T-helper 2 cell treated with Interferon-gamma antibody and Interleukin-4, amounts not matched to agents 5 μg/mL and 100 μg/mL, for 36 hours (primary cell): ENCODE measurements around the gene EML5.

Source experiments
- DNase-seq: peaks from one replicate; pipeline ENCODE4 v3.0.0; 2021; ENCODE audit warnings: low spot score
- H3K27ac Mint-ChIP-seq: one replicate; pipeline ENCODE4 v1.8.0; 2021; ENCODE audit warnings: mild to moderate bottlenecking, mixed read lengths
- H3K27me3 Mint-ChIP-seq: one replicate; pipeline ENCODE4 v1.8.0; 2021; ENCODE audit warnings: low read depth, mixed read lengths
- H3K36me3 Mint-ChIP-seq: one replicate; pipeline ENCODE4 v1.8.0; 2021; ENCODE audit warnings: low read depth, mixed read lengths
- H3K4me1 Mint-ChIP-seq: one replicate; pipeline ENCODE4 v1.8.0; 2021; ENCODE audit warnings: low read depth, mixed read lengths
- H3K4me3 Mint-ChIP-seq: one replicate; pipeline ENCODE4 v1.8.0; 2022; ENCODE audit warnings: mild to moderate bottlenecking, moderate library complexity, mixed read lengths
- H3K9me3 Mint-ChIP-seq: one replicate; pipeline ENCODE4 v1.8.0; 2021; ENCODE audit warnings: mixed read lengths

EML5 gene

DNA sequence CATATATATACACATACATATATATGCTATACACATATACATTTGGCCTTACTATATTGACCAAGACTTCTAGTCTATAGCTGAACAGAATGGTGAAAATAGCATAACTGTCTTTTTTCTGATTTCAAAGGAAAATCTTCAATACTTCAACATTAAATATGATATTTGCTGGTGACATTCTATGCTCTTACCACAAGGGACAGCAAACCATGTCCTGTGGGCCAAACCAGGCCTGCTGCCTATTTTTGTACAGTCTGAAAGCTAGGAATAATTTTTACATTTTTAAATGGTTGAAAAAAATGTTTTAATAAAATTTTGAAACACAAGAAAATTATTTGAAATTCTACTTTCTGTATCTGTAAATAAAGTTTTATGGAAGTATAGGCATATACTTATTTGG, 63.6 kb downstream of the EML5 start:
- no peak overlapping the region for H3K27ac Mint-ChIP-seq
- H3K4me3 Mint-ChIP-seq: no peak overlapping the region
- no peaks in the 10 kb centered on the region for H3K4me1 Mint-ChIP-seq
- no peaks in the 10 kb centered on the region for H3K36me3 Mint-ChIP-seq
- H3K9me3 Mint-ChIP-seq: no peaks in the 10 kb centered on the region
- DNase-seq: no peak
- H3K27me3 Mint-ChIP-seq: no peaks in the 10 kb centered on the region

- H3K27me3 Mint-ChIP-seq: no peaks in the 10 kb centered on the region
- DNase-seq: no peak
- no peaks in the 10 kb centered on the region for H3K4me1 Mint-ChIP-seq
- no peak overlapping the region for H3K27ac Mint-ChIP-seq
- H3K4me3 Mint-ChIP-seq: no peak overlapping the region
- H3K36me3 Mint-ChIP-seq: no peaks in the 10 kb centered on the region
- H3K9me3 Mint-ChIP-seq: no peaks in the 10 kb centered on the region
Observed at GRCh38 chr14:88727057-88727456, 65.7 kb downstream of the EML5 start.

DNA sequence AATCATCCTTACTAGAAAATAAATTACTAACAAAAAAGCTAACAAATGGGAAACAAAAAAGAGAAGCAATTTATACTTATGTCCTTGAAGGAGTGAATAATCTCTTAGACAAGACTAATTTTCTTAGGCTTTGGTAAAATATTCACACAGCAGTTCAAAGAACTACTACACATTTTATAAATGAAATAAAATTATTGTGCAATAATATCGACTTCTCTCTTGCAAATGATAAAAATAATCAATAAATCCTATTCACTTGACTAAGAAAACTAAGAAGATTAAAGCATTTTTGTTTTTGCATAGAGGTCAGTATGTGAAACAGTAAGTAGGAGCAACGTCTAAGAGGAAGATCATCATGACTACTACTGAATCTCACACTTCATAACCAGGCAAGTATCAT, 82.0 kb downstream of the EML5 start:
- H3K4me1 Mint-ChIP-seq: no peaks in the 10 kb centered on the region
- no peak for DNase-seq
- no peaks in the 10 kb centered on the region for H3K27me3 Mint-ChIP-seq
- H3K36me3 Mint-ChIP-seq: no peaks in the 10 kb centered on the region
- H3K4me3 Mint-ChIP-seq: no peak overlapping the region
- no peaks in the 10 kb centered on the region for H3K9me3 Mint-ChIP-seq
- no peak overlapping the region for H3K27ac Mint-ChIP-seq

DNA sequence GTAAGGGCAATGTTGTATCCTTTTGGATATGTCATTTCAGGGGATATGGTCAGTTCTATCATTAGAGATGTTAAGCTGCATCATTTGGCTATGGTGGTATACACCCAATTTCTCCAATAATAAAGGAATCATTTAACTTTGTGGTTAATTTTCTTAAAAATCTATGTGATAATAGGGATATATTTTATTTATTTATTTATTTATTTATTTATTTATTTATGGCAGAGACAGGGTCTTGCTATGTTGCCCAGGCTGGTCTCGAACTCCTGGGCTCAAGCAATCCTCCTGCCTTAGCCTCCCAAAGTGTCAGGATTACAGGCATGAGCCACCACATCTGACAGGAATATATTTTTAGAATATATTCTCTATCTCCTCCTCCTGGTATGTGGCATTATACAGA, 85.7 kb downstream of the EML5 start:
- no peak for DNase-seq
- no peaks in the 10 kb centered on the region for H3K4me1 Mint-ChIP-seq
- H3K4me3 Mint-ChIP-seq: no peak overlapping the region
- no peak overlapping the region for H3K27ac Mint-ChIP-seq
- H3K27me3 Mint-ChIP-seq: no peaks in the 10 kb centered on the region
- no peaks in the 10 kb centered on the region for H3K9me3 Mint-ChIP-seq
- no peaks in the 10 kb centered on the region for H3K36me3 Mint-ChIP-seq

- Mint-ChIP-seq H3K27me3 (no peaks in the 10 kb centered on the region), H3K9me3 (no peaks in the 10 kb centered on the region), H3K4me1 (no peaks in the 10 kb centered on the region), H3K4me3 (no peak overlapping the region), H3K27ac (no peak overlapping the region), H3K36me3 (no peaks in the 10 kb centered on the region)
- DNase-seq: no peak
Observed at GRCh38 chr14:88706425-88706824, 86.3 kb downstream of the EML5 start.

- Mint-ChIP-seq H3K27me3 (no peaks in the 10 kb centered on the region), H3K9me3 (no peaks in the 10 kb centered on the region), H3K4me1 (no peaks in the 10 kb centered on the region), H3K27ac (no peak overlapping the region), H3K4me3 (no peak overlapping the region), H3K36me3 (no peaks in the 10 kb centered on the region)
- DNase-seq: no peak
Observed at GRCh38 chr14:88698651-88699050, 94.1 kb downstream of the EML5 start.

DNA sequence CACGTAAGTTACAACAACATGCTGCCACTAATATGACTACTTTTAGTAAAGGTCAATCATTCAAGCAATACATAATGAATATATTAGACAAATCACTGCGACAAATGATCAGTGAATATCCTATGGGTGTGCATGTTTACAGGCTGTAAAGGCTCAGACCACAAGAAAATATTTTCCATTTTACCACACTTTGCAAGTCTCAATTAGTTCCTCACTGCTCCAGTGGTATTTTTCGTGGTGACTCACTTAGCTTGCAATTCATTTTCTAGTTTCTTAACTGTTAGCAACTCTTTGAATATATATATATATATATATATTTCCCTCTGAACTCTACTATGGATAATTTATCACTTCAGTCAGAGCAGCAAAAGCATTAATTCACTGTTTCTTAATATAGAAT, 96.9 kb downstream of the EML5 start:
- no peaks in the 10 kb centered on the region for H3K36me3 Mint-ChIP-seq
- H3K4me1 Mint-ChIP-seq: no peaks in the 10 kb centered on the region
- H3K27me3 Mint-ChIP-seq: no peaks in the 10 kb centered on the region
- H3K4me3 Mint-ChIP-seq: no peak overlapping the region
- H3K9me3 Mint-ChIP-seq: no peaks in the 10 kb centered on the region
- DNase-seq: no peak
- no peak overlapping the region for H3K27ac Mint-ChIP-seq

- Mint-ChIP-seq H3K4me3 (no peak overlapping the region), H3K4me1 (no peaks in the 10 kb centered on the region), H3K9me3 (no peaks in the 10 kb centered on the region), H3K36me3 (no peaks in the 10 kb centered on the region), H3K27me3 (no peaks in the 10 kb centered on the region), H3K27ac (no peak overlapping the region)
- DNase-seq: no peak
Observed at GRCh38 chr14:88688386-88688785, 104.4 kb downstream of the EML5 start.

GRCh38 chr14:88683119-88683518, 109.6 kb downstream of the EML5 start:
- Mint-ChIP-seq H3K27me3 (no peaks in the 10 kb centered on the region), H3K9me3 (no peaks in the 10 kb centered on the region), H3K27ac (no peak overlapping the region), H3K36me3 (no peaks in the 10 kb centered on the region), H3K4me1 (no peaks in the 10 kb centered on the region), H3K4me3 (no peak overlapping the region)
- DNase-seq: no peak

DNA sequence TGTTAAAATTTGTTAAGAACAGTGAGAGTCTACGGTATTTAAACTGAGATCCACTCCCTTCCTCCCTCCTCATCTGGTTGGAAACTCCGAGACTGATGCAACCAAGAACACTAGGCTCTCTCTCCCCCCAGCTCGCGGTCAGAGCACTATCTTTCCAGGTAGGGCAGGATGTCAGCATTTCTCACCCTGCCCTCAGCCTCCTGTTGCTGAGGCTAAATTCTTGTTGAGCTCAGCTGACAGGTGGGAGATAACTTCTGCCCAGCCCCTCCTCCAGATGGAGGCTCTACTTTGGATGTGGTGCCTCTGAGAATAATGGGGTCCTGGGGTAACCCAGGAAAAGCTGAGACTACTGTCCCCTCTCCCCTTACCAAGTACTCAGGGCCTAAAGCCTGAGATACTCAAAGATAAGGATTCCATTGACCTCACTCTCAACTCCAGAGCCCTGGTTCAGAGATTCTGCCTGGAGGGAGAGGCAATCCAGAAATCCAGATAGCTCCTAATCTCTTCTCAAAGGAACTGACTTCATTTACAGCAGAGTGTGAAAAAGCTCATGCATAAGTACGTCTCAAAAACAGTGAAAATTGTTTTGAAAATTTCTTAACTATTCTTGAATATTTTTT, 110.1 kb downstream of the EML5 start:
- Mint-ChIP-seq H3K9me3 (no peaks in the 10 kb centered on the region), H3K4me1 (no peaks in the 10 kb centered on the region), H3K27ac (no peak overlapping the region), H3K4me3 (no peak overlapping the region), H3K27me3 (no peaks in the 10 kb centered on the region), H3K36me3 (no peaks in the 10 kb centered on the region)
- DNase-seq: no peak

DNA sequence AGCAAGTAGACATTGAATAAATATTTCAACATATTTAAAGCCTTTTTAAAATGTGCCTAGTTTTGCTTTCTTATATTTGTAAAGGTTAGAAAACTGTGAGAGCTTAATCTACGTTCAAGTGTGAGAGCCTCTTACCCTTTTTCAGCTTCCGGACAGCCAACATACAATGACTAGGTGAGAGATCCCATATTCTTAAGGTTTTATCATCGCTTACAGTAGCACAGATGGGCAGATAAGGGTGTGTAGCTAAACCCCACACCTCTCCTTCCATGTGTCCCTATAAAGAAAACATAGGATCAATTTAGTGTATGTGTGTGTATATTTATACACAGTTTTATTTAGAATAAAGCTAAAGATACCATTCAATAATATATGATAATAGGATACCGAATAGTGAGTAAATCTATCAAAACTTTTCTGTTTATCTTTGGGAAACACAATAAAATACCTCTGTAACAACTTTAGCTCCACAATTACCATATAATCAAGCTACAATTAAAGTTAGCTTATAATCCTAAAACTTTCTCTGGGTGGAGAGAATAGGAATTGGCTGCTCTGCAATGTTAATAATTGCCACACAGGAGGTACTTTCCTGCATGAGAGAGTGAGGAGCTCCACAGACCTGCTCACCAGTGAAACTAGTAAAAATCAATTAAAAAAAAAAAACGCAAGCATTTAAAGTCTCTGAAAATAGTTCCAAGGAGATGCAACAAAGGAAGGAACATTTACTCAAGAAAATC, 110.8 kb downstream of the EML5 start:
- Mint-ChIP-seq H3K9me3 (no peaks in the 10 kb centered on the region), H3K27ac (no peak overlapping the region), H3K4me3 (no peak overlapping the region), H3K36me3 (no peaks in the 10 kb centered on the region), H3K4me1 (no peaks in the 10 kb centered on the region), H3K27me3 (no peaks in the 10 kb centered on the region)
- no peak for DNase-seq

DNA sequence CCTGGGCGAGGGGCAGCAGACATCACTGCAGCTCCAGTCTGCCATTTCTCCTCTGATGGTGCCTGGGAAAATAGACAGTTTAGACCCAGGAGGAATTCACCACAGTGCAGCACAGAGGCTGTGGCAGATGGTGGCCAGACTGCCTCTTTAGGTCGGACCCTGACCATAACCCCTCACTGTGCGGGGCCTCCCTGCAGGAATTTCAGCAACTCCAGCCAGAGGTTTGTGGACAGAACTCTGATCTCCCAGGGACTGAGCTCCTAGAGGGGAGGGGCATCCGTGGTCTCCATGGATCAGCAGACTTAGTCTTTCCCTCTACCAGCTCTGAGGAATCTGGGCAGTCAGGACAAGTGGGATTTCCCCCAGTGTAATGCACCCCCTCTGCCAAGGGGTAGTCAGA, 123.4 kb downstream of the EML5 start:
- Mint-ChIP-seq H3K9me3 (no peaks in the 10 kb centered on the region), H3K4me1 (no peaks in the 10 kb centered on the region), H3K27me3 (no peaks in the 10 kb centered on the region), H3K36me3 (no peaks in the 10 kb centered on the region), H3K27ac (no peak overlapping the region), H3K4me3 (no peak overlapping the region)
- DNase-seq: no peak

- Mint-ChIP-seq H3K36me3 (no peaks in the 10 kb centered on the region), H3K27ac (no peak overlapping the region), H3K9me3 (no peaks in the 10 kb centered on the region), H3K4me3 (no peak overlapping the region), H3K27me3 (no peaks in the 10 kb centered on the region), H3K4me1 (no peaks in the 10 kb centered on the region)
- no peak for DNase-seq
Observed at GRCh38 chr14:88668448-88669116, 124.2 kb downstream of the EML5 start.

DNA sequence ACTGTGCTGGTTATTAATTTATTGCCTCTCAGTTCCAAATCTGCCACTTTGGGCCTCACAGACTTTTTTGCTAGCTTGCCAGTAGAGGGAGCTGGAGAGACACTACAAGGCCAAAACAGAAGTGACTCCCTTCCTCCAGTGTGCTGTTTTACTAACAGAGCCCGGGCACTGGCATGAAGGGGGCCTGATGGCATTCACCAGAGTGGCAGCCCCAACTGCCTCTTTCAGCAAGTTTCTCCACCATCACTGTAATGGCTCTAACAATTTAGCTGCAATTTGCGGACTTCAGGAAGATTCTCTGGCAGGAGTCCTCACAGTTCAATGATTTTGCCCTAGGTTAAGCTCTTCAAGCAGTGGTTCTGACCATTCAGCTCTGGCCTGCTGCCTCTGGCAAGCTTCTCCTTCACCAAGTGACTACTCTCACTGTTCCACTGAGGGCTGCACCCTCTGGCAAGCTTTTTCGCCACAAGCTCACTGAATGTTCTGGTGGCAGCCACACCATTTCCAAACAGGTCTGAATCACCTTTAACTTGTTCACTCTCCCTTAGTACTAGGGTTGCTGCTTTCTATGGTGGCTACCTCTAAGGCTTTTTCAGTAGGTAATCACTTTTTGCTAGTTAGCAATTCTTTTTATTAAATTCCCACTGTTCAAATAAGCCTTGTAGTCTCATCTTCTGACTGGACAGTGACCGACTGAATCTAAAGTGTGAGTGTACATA, 125.0 kb downstream of the EML5 start:
- peak; percentile 30 for DNase-seq
- Mint-ChIP-seq H3K4me1 (no peaks in the 10 kb centered on the region), H3K4me3 (no peak overlapping the region), H3K27me3 (no peaks in the 10 kb centered on the region), H3K9me3 (no peaks in the 10 kb centered on the region), H3K27ac (no peak overlapping the region), H3K36me3 (no peaks in the 10 kb centered on the region)
